Astrocyte of the spinal cord (primary cell): ENCODE results near the gene FAM222B.
"Not testable (repeated sequence)": the region's sequence is repeated elsewhere in the genome, so short reads cannot be mapped to it uniquely, and the experiment has no call there.

Source experiments
- DNase-seq: peaks from one replicate; pipeline ENCODE4 v3.0.0; 2011; ENCODE audit warnings: low read depth, low spot score
- H3K4me3 ChIP-seq: 2 replicates; pipeline ENCODE4 v1.5.1; 2011; ENCODE audit warnings: low read depth, mild to moderate bottlenecking, low read length, moderate library complexity
- CTCF ChIP-seq: IDR thresholded peaks from 2 replicates; pipeline ENCODE4 v1.5.1; 2012; ENCODE audit warnings: low read depth, mild to moderate bottlenecking, low read length, inconsistent platforms
- in situ Hi-C: cut with HindIII; loops from 2 replicates; pipeline ENCODE4 v1.10.0; 2017; ENCODE audit warnings: low sequenced_read_pairs

Gene FAM222B

GRCh38 chr17:28728364-28729200 is 114.0 kb downstream of the FAM222B start, which contains the start of gene NEK8:
Gene NEK8 (plus strand): TSS chr17:28728788. CDS start chr17:28728814, 26 bp downstream.
- peak; percentile 93 for DNase-seq
- no peak for TF ChIP-seq CTCF
- in situ Hi-C loops = no loop called here
- H3K4me3 ChIP-seq = peak within 1 kb of the TSS; percentile 75

- TF ChIP-seq CTCF = peak; percentile 99
- peak overlapping the region; percentile 61 for H3K4me3 ChIP-seq
- in situ Hi-C loops = no loop called here
- DNase-seq = peak; percentile 97
Measured at GRCh38 chr17:28726627-28727491, 115.7 kb downstream of the FAM222B start.

- peak within 1 kb of the TSS; percentile 61 for H3K4me3 ChIP-seq
- TF ChIP-seq CTCF = no peak
- in situ Hi-C loops = no loop called here
- peak; percentile 71 for DNase-seq
Measured at GRCh38 chr17:28726226-28726626, 116.4 kb downstream of the FAM222B start, which contains the start of gene TLCD1. Gene TLCD1 (minus strand): TSS chr17:28726233. CDS start chr17:28726097, 136 bp downstream.

GRCh38 chr17:28725660-28726225 is 116.8 kb downstream of the FAM222B start:
- TF ChIP-seq CTCF = no peak
- DNase-seq = peak; percentile 69
- H3K4me3 ChIP-seq = peak overlapping the region; percentile 61
- in situ Hi-C loops = no loop called here

- peak; percentile 57 for DNase-seq
- no peak for TF ChIP-seq CTCF
- in situ Hi-C loops = no loop called here
- peak overlapping the region; percentile 61 for H3K4me3 ChIP-seq
Measured at GRCh38 chr17:28725166-28725659, 117.4 kb downstream of the FAM222B start.

- TF ChIP-seq CTCF = no peak
- H3K4me3 ChIP-seq = no peak overlapping the region
- in situ Hi-C loops = no loop called here
- peak; percentile 16 for DNase-seq
Measured at GRCh38 chr17:28724500-28725165, 118.0 kb downstream of the FAM222B start.

- H3K4me3 ChIP-seq, in situ Hi-C loops, DNase-seq: not testable (repeated sequence)
Measured at GRCh38 chr17:28723836-28724499, 118.6 kb downstream of the FAM222B start.
